Hepatocyte (in vitro differentiated cells): ENCODE measurements around the gene CYBA.

Source experiments
- EZH2 ChIP-seq: fragments of 200-600 bp; sonication (generic); IDR thresholded peaks from 2 replicates; pipeline ENCODE4 v1.6.1; 2016; ENCODE audit warnings: antibody characterized with exemption, mild to moderate bottlenecking, borderline replicate concordance
- EZH2phosphoT487 ChIP-seq: fragments of 200-600 bp; sonication (generic); IDR thresholded peaks from one replicate; pipeline ENCODE4 v1.6.1; 2018; ENCODE audit warnings: antibody characterized with exemption, mild to moderate bottlenecking, low read depth, moderate library complexity; ENCODE audit not compliant: unreplicated experiment, severe bottlenecking
- TF ChIP-seq, protein P1 (sequence below): fragments of 200-600 bp; sonication (generic); IDR thresholded peaks from 2 replicates; pipeline ENCODE4 v1.5.1; 2016; ENCODE audit warnings: antibody characterized with exemption, mild to moderate bottlenecking; ENCODE audit not compliant: poor library complexity

DNA sequence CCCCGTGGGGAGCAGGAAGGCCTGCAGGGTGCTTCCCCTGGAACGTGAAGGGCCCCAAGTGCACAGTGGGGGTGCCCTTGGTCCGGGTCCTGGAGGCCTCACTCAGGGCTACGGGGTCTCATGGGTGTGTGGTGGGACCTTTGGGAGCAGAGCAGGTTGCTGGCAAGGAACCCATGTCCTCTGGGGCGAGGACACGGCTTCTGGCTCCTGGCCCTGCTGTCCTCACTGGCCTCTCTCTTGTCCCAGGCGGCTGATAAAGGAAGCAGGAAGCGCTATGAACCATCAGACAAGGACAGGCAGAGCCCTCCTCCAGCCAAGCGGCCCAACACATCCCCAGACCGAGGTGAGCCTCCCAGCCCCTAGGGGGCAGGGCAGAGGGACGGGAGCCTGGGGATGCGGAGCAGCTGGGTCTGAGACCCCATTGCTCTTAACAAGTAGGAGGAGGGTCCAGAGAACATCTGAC lies 22.3 kb downstream of the CYBA start:
- TF ChIP-seq, protein P1, sequence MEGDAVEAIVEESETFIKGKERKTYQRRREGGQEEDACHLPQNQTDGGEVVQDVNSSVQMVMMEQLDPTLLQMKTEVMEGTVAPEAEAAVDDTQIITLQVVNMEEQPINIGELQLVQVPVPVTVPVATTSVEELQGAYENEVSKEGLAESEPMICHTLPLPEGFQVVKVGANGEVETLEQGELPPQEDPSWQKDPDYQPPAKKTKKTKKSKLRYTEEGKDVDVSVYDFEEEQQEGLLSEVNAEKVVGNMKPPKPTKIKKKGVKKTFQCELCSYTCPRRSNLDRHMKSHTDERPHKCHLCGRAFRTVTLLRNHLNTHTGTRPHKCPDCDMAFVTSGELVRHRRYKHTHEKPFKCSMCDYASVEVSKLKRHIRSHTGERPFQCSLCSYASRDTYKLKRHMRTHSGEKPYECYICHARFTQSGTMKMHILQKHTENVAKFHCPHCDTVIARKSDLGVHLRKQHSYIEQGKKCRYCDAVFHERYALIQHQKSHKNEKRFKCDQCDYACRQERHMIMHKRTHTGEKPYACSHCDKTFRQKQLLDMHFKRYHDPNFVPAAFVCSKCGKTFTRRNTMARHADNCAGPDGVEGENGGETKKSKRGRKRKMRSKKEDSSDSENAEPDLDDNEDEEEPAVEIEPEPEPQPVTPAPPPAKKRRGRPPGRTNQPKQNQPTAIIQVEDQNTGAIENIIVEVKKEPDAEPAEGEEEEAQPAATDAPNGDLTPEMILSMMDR = peak; percentile 24
- no peak for TF ChIP-seq EZH2phosphoT487
- TF ChIP-seq EZH2 = no peak
